RWPE2 (cell line): ENCODE measurements around the gene SNX30.

ENCODE experiments used
- ATAC-seq: fragments of 200-7000 bp; cut with Tn5 transposase; 3 replicates; pipeline ENCODE4 v1.9.1; 2021; ENCODE audit warnings: low read depth
- DNase-seq: peaks from one replicate; pipeline ENCODE4 v3.0.0-alpha.2; 2020; ENCODE audit warnings: low spot score
- H3K27ac ChIP-seq: fragments of 450-650 bp; 2 replicates; pipeline ENCODE4 v1.5.1; 2017; ENCODE audit warnings: mild to moderate bottlenecking; ENCODE audit not compliant: poor library complexity, severe bottlenecking
- H3K27me3 ChIP-seq: fragments of 250-450 bp; sonication (Bioruptor Pico); 2 replicates; pipeline ENCODE4 v1.5.1; 2021; ENCODE audit warnings: mild to moderate bottlenecking, moderate library complexity; ENCODE audit not compliant: insufficient read depth, poor library complexity, severe bottlenecking
- H3K36me3 ChIP-seq: fragments of 250-450 bp; sonication (Bioruptor Pico); 2 replicates; pipeline ENCODE4 v1.5.1; 2020; ENCODE audit warnings: low read depth, mild to moderate bottlenecking, moderate library complexity
- H3K4me1 ChIP-seq: fragments of 250-450 bp; sonication (Bioruptor Pico); 2 replicates; pipeline ENCODE4 v1.5.1; 2021; ENCODE audit warnings: mild to moderate bottlenecking, moderate library complexity; ENCODE audit not compliant: insufficient read depth, poor library complexity, severe bottlenecking
- H3K4me3 ChIP-seq: fragments of 250-450 bp; sonication (Bioruptor Pico); 2 replicates; pipeline ENCODE4 v1.5.1; 2021; ENCODE audit warnings: mild to moderate bottlenecking, moderate library complexity; ENCODE audit not compliant: severe bottlenecking
- H3K9me3 ChIP-seq: fragments of 250-450 bp; sonication (Bioruptor Pico); 2 replicates; pipeline ENCODE4 v1.5.1; 2021; ENCODE audit warnings: mild to moderate bottlenecking, moderate library complexity; ENCODE audit not compliant: severe bottlenecking
- CTCF ChIP-seq: fragments of 450-650 bp; IDR thresholded peaks from one replicate; pipeline ENCODE4 v1.5.1; 2017; ENCODE audit warnings: mild to moderate bottlenecking, moderate library complexity; ENCODE audit not compliant: poor library complexity, severe bottlenecking

The SNX30 gene

GRCh38 chr9:112917987-112918362 lies 167.4 kb downstream of the SNX30 start:
- no peaks in the 10 kb centered on the region for H3K27me3 ChIP-seq
- no peak for TF ChIP-seq CTCF
- H3K4me1 ChIP-seq: no peaks in the 10 kb centered on the region
- DNase-seq (no peak), ATAC-seq (0 out of 3 replicates have a peak, but pooled peaks have one; percentile 12)
- no peak overlapping the region for H3K4me3 ChIP-seq
- no peaks in the 10 kb centered on the region for H3K36me3 ChIP-seq
- H3K27ac ChIP-seq: no peak overlapping the region
- no peaks in the 10 kb centered on the region for H3K9me3 ChIP-seq

GRCh38 chr9:112921549-112921948 lies 171.0 kb downstream of the SNX30 start:
- Histone ChIP-seq H3K27me3 (no peaks in the 10 kb centered on the region), H3K27ac (no peak overlapping the region), H3K4me3 (no peak overlapping the region), H3K4me1 (no peaks in the 10 kb centered on the region), H3K36me3 (no peaks in the 10 kb centered on the region), H3K9me3 (no peaks in the 10 kb centered on the region)
- ATAC-seq: peak; percentile 62; the same call in 1 of the 3 replicates
- no peak for DNase-seq
- TF ChIP-seq CTCF: peak; percentile 58
